AG09319 (cell line): Measurements from ENCODE around the gene PPP2R1A.

Experiments used
- DNase-seq: peaks from one replicate; pipeline ENCODE4 v3.0.0-alpha.2; 2010; ENCODE audit warnings: low read depth; ENCODE audit errors: extremely low read depth
- CTCF ChIP-seq: IDR thresholded peaks from 2 replicates; pipeline ENCODE4 v1.5.1; 2011; ENCODE audit warnings: low read depth, mild to moderate bottlenecking, inconsistent platforms, low read length, moderate library complexity

PPP2R1A gene

GRCh38 chr19:52221031-52221430 is 31.2 kb downstream of the PPP2R1A start:
- TF ChIP-seq CTCF, result no peak
- no peak for DNase-seq

GRCh38 chr19:52221831-52222375 is 32.1 kb downstream of the PPP2R1A start:
- no peak for DNase-seq
- TF ChIP-seq CTCF, result no peak

GRCh38 chr19:52224211-52224610 is 34.4 kb downstream of the PPP2R1A start:
- DNase-seq, result no peak
- no peak for TF ChIP-seq CTCF

GRCh38 chr19:52226652-52227051 is 36.8 kb downstream of the PPP2R1A start:
- no peak for DNase-seq
- TF ChIP-seq CTCF, result no peak

GRCh38 chr19:52227196-52227940 is 37.5 kb downstream of the PPP2R1A start:
- no peak for DNase-seq
- no peak for TF ChIP-seq CTCF

GRCh38 chr19:52227980-52228379 is 38.1 kb downstream of the PPP2R1A start:
- no peak for TF ChIP-seq CTCF
- DNase-seq, result no peak

GRCh38 chr19:52229524-52229923 is 39.7 kb downstream of the PPP2R1A start:
- no peak for TF ChIP-seq CTCF
- no peak for DNase-seq
